OCI-LY3 (cell line): Measurements from ENCODE around the gene SH3PXD2A.
"Not testable (repeated sequence)": the region's sequence is repeated elsewhere in the genome, so short reads cannot be mapped to it uniquely, and the experiment has no call there.

Source experiments
- H2AFZ ChIP-seq: fragments of 200-600, 300-600 bp; shearing (Covaris generic); 2 replicates; pipeline ENCODE4 v1.6.0; 2014; ENCODE audit warnings: antibody characterized with exemption, low read depth, low read length
- H3K27ac ChIP-seq: fragments of 200-600, 300-600 bp; sonication (generic); 2 replicates; pipeline ENCODE4 v1.5.1; 2014; ENCODE audit warnings: mild to moderate bottlenecking, low read length, moderate library complexity, mixed read lengths
- H3K27me3 ChIP-seq: fragments of 200-600, 300-600 bp; sonication (generic); 2 replicates; pipeline ENCODE4 v1.6.1; 2014; ENCODE audit warnings: low read depth, low read length, mixed read lengths
- H3K36me3 ChIP-seq: fragments of 200-600, 300-600 bp; sonication (generic); replicated peaks from 2 replicates; pipeline ENCODE3; 2014; ENCODE audit warnings: low read depth, low read length, mixed read lengths
- H3K4me1 ChIP-seq: fragments of 300-600, 200-600 bp; sonication (generic); 2 replicates; pipeline ENCODE4 v1.6.1; 2014; ENCODE audit warnings: low read length, mixed read lengths
- H3K4me2 ChIP-seq: fragments of 200-600, 300-600 bp; sonication (generic); 2 replicates; pipeline ENCODE4 v1.6.1; 2014; ENCODE audit warnings: low read length, mixed read lengths
- H3K4me3 ChIP-seq: fragments of 300-600, 200-600 bp; sonication (generic); 2 replicates; pipeline ENCODE4 v1.5.1; 2014; ENCODE audit warnings: antibody characterized with exemption, mild to moderate bottlenecking, low read length, moderate library complexity
- H3K79me2 ChIP-seq: fragments of 300-600, 200-600 bp; shearing (Covaris generic); 2 replicates; pipeline ENCODE4 v1.6.1; 2014; ENCODE audit warnings: mild to moderate bottlenecking, low read length, mixed read lengths
- H3K9ac ChIP-seq: fragments of 300-600, 200-600 bp; shearing (Covaris generic); 2 replicates; pipeline ENCODE4 v1.6.0; 2014; ENCODE audit warnings: mild to moderate bottlenecking, low read length, moderate library complexity
- H3K9me3 ChIP-seq: fragments of 200-600, 300-600 bp; shearing (Covaris generic); 2 replicates; pipeline ENCODE4 v1.6.1; 2014; ENCODE audit warnings: low read length, mixed read lengths; ENCODE audit not compliant: insufficient read depth
- H4K20me1 ChIP-seq: fragments of 200-600, 300-600 bp; sonication (generic); 2 replicates; pipeline ENCODE4 v1.6.1; 2016; ENCODE audit warnings: low read length, mixed read lengths; ENCODE audit not compliant: insufficient read depth
- CTCF ChIP-seq: fragments of 200-600, 300-600 bp; sonication (generic); IDR thresholded peaks from 2 replicates; pipeline ENCODE4 v1.5.1; 2014; ENCODE audit warnings: antibody characterized with exemption, low read length, low read depth
- EZH2phosphoT487 ChIP-seq: fragments of 200-600 bp; shearing (Covaris generic); IDR thresholded peaks from 2 replicates; pipeline ENCODE4 v1.6.1; 2018; ENCODE audit warnings: antibody characterized with exemption, mixed run types, low read depth

The SH3PXD2A gene

DNA sequence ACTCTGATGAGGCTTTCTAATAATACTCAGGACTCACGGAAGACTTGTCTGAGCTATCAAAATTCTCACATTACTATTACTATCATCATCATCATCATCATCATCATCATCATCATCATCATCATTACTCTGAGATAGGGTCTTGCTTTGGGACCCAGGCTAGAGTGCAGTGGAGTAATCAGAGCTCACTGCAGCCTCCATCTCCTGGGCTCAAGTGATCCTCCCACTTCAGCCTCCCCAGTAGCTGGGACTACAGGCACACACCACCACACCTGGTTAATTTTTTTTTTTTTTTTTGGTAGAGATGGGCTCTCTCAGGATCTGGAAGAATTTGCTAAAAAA lies 249.3 kb downstream of the SH3PXD2A start:
- not testable (repeated sequence) for H3K36me3 ChIP-seq, H3K9ac ChIP-seq, H3K4me3 ChIP-seq

GRCh38 chr10:103605359-103606096 lies 249.8 kb downstream of the SH3PXD2A start:
- H3K9ac ChIP-seq = no peak overlapping the region
- TF ChIP-seq EZH2phosphoT487 (no peak), CTCF (peak; percentile 37; the same call in 1 of the 2 replicates)
- no peaks in the 10 kb centered on the region for H4K20me1 ChIP-seq

More for the DNA sequence above, 249.3 kb downstream of the SH3PXD2A start:
- H4K20me1 ChIP-seq, H2AFZ ChIP-seq, H3K79me2 ChIP-seq, H3K4me2 ChIP-seq, H3K27ac ChIP-seq, H3K27me3 ChIP-seq, H3K9me3 ChIP-seq, H3K4me1 ChIP-seq: not testable (repeated sequence)

DNA sequence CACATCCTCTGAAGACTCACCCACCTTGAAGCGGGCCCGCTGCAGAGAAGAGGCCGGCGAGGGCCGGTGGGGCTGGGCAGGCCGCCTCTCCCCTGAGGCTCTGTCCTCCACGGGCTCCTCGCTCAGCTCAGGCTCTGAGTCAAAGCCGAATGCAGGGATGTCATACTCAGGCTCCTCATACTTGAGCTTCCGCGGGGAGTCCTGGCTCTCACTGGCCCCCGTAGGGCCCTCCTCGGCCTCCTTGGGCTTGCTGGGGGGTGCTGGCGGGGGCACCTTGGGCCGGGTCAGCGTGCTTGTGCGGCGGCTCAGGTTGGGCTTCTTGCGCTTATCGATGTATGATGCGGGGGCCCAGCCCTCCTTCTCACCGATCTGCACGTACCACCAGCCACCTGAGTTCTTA lies 252.0 kb downstream of the SH3PXD2A start:
- H3K27ac ChIP-seq = no peak overlapping the region
- peaks cover 7% of the 10 kb centered on the region for H3K36me3 ChIP-seq
- no peak overlapping the region for H2AFZ ChIP-seq
- H3K9me3 ChIP-seq = no peaks in the 10 kb centered on the region
- no peak overlapping the region for H3K9ac ChIP-seq
- no peaks in the 10 kb centered on the region for H4K20me1 ChIP-seq
- H3K4me2 ChIP-seq = no peak overlapping the region
- no peaks in the 10 kb centered on the region for H3K27me3 ChIP-seq
- TF ChIP-seq CTCF = no peak
- no peak for TF ChIP-seq EZH2phosphoT487
- H3K4me3 ChIP-seq = no peak overlapping the region
- H3K4me1 ChIP-seq = no peaks in the 10 kb centered on the region
- H3K79me2 ChIP-seq = no peaks in the 10 kb centered on the region

More at GRCh38 chr10:103605359-103606096, 249.8 kb downstream of the SH3PXD2A start:
- Histone ChIP-seq H3K36me3 (peaks cover 7% of the 10 kb centered on the region), H3K4me1 (no peaks in the 10 kb centered on the region), H3K79me2 (no peaks in the 10 kb centered on the region), H3K4me2 (no peak overlapping the region), H3K27me3 (no peaks in the 10 kb centered on the region), H3K9me3 (no peaks in the 10 kb centered on the region), H2AFZ (no peak overlapping the region), H3K4me3 (no peak overlapping the region), H3K27ac (no peak overlapping the region)

DNA sequence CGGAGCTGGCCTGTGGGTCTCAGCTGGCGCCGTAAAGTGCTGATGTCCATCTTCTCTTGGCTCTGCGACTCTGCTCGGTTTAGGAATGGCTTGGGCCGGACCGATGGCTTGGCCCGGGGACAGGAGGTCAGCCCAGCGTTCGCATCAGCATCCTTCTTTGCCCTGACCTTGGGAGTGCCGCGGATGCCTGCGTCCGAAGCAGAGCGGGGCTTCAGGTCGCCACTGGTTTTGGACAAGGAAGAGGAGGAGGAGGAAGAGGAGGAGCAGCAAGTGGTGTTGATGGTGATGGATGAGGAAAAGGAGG lies 252.6 kb downstream of the SH3PXD2A start:
- Histone ChIP-seq H3K4me1 (no peaks in the 10 kb centered on the region), H3K79me2 (no peaks in the 10 kb centered on the region), H3K27me3 (no peaks in the 10 kb centered on the region), H3K4me3 (no peak overlapping the region), H4K20me1 (no peaks in the 10 kb centered on the region), H3K9me3 (no peaks in the 10 kb centered on the region), H2AFZ (no peak overlapping the region), H3K9ac (no peak overlapping the region), H3K36me3 (peaks cover 7% of the 10 kb centered on the region), H3K27ac (no peak overlapping the region), H3K4me2 (no peak overlapping the region)
- TF ChIP-seq CTCF (no peak), EZH2phosphoT487 (no peak)
